CD4-positive, alpha-beta T cell (primary cell): Measurements from ENCODE around the gene WWOX. TPM values are rescaled to one million over a fixed set of nuclear protein-coding genes. Genes with fewer than 3 reads are reported as not detected.

Experiments used
- ATAC-seq: fragments of 200-7000 bp; cut with Tn5 transposase; one replicate; pipeline ENCODE4 v1.10.0; 2022; ENCODE audit warnings: mild to moderate bottlenecking; ENCODE audit not compliant: poor library complexity
- CTCF ChIA-PET: fragments of 350-600 bp; sonication (Branson Sonifier 250); formaldehyde crosslinking; loops from one replicate; lab custom pipeline; 2021; ENCODE audit warnings: antibody characterized with exemption, inconsistent platforms; lab: Charles Lee
- POLR2A ChIA-PET: fragments of 350-600 bp; sonication (Branson Sonifier 250); formaldehyde crosslinking; loops from one replicate; lab custom pipeline; 2021; ENCODE audit warnings: antibody characterized with exemption, inconsistent platforms; lab: Charles Lee
- DNase-seq, 14 experiments: peaks; one replicate each; pipeline ENCODE4 v3.0.0-alpha.2; 2013 to 2020; ENCODE audit warnings: mixed read lengths in 2 of 14
- H3K27ac ChIP-seq, 2 donors: one replicate each; pipeline versions ENCODE4 v1.5.1 to v1.7.0; 2013; ENCODE audit warnings: low read length in 2 of 2, low read depth in 1 of 2, mild to moderate bottlenecking in 1 of 2
- H3K27me3 ChIP-seq, 2 experiments: 1 replicate in 1 of 2; 2 replicates in 1 of 2; pipeline versions ENCODE4 v1.6.1 to v1.7.0; 2013; ENCODE audit warnings: low read length in 2 of 2, control low read depth in 1 of 2, mild to moderate bottlenecking in 1 of 2, moderate library complexity in 1 of 2; ENCODE audit not compliant: insufficient read depth in 2 of 2, control insufficient read depth in 1 of 2
- H3K36me3 ChIP-seq: one replicate; pipeline ENCODE4 v1.6.1; 2013; ENCODE audit warnings: low read length, control low read depth; ENCODE audit not compliant: insufficient read depth
- H3K4me1 ChIP-seq: one replicate; pipeline ENCODE4 v1.6.1; 2013; ENCODE audit warnings: low read length, control low read depth; ENCODE audit not compliant: insufficient read depth
- H3K4me3 ChIP-seq: one replicate; pipeline ENCODE4 v1.5.1; 2013; ENCODE audit warnings: mild to moderate bottlenecking, low read length, moderate library complexity
- H3K9me3 ChIP-seq, 2 experiments: 1 replicate in 1 of 2; 2 replicates in 1 of 2; pipeline versions ENCODE4 v1.6.1 to v1.7.0; 2013; ENCODE audit warnings: low read length in 2 of 2, mild to moderate bottlenecking in 2 of 2, control low read depth in 1 of 2, moderate library complexity in 1 of 2; ENCODE audit not compliant: control insufficient read depth in 1 of 2, insufficient read depth in 1 of 2
- H3K27ac Mint-ChIP-seq: one replicate; pipeline ENCODE4 v1.8.0; 2020; ENCODE audit warnings: mixed read lengths
- H3K27me3 Mint-ChIP-seq: one replicate; pipeline ENCODE4 v1.8.0; 2021; ENCODE audit warnings: mixed read lengths
- H3K36me3 Mint-ChIP-seq: one replicate; pipeline ENCODE4 v1.8.0; 2021; ENCODE audit warnings: low read depth, mixed read lengths
- H3K4me1 Mint-ChIP-seq: one replicate; pipeline ENCODE4 v1.8.0; 2021; ENCODE audit warnings: low read depth, mixed read lengths
- H3K4me3 Mint-ChIP-seq: one replicate; pipeline ENCODE4 v1.8.0; 2020; ENCODE audit warnings: mild to moderate bottlenecking, mixed read lengths
- H3K9me3 Mint-ChIP-seq: one replicate; pipeline ENCODE4 v1.8.0; 2020; ENCODE audit warnings: mixed read lengths
- CTCF ChIP-seq: fragments of 200-600 bp; IDR thresholded peaks from one replicate; pipeline ENCODE4 v1.8.0; 2022; ENCODE audit warnings: antibody characterized with exemption, mild to moderate bottlenecking
- intact Hi-C, 2 experiments: fragments of 100-400 bp; cut with DNase I in 1 of 2; cut with micrococcal nuclease in 1 of 2; formaldehyde crosslinking; loops; one replicate each; pipeline versions ENCODE4 v1.15.1 to v1.9.0; 2023 to 2025; cut with DNase I, micrococcal nuclease
- total RNA-seq, 174 experiments: library from RNA in 2 of 174; stranded (reverse) in 2 of 174; gene quantifications; one replicate each; pipeline ENCODE4 v1.2.3 and lab custom pipeline; 2021 to 2026

The WWOX gene
- total RNA-seq, 2 experiments from 2014 or later, result 19.3 to 21.7 TPM

GRCh38 chr16:78117391-78117790, 17.9 kb downstream of the WWOX start:
- no peak overlapping the region for H3K27ac ChIP-seq
- no peak for TF ChIP-seq CTCF
- intact Hi-C loops, result no loop called here
- no peaks in the 10 kb centered on the region for H3K4me1 ChIP-seq
- Mint-ChIP-seq H3K4me3 (no peak overlapping the region), H3K36me3 (peaks cover 77% of the 10 kb centered on the region), H3K4me1 (no peaks in the 10 kb centered on the region), H3K27ac (no peak overlapping the region), H3K27me3 (no peaks in the 10 kb centered on the region), H3K9me3 (no peaks in the 10 kb centered on the region)
- no peaks in the 10 kb centered on the region for H3K9me3 ChIP-seq
- ATAC-seq, result no peak
- CTCF ChIA-PET, result interaction anchor here (1.4 kb wide), 1 partner anchor 653 kb away, joined by 3 read pairs; no protein-coding TSS in a partner anchor
- no peak overlapping the region for H3K4me3 ChIP-seq
- H3K36me3 ChIP-seq, result peaks cover 15% of the 10 kb centered on the region
- H3K27me3 ChIP-seq, result no peaks in the 10 kb centered on the region
- POLR2A ChIA-PET, result no interaction called here
- no peak for DNase-seq

- H3K4me3 Mint-ChIP-seq, result no peak overlapping the region
- TF ChIP-seq CTCF, result no peak
- H3K36me3 ChIP-seq, result peaks cover 15% of the 10 kb centered on the region
- peaks cover 72% of the 10 kb centered on the region for H3K36me3 Mint-ChIP-seq
- H3K4me1 ChIP-seq, result no peaks in the 10 kb centered on the region
- no peaks in the 10 kb centered on the region for H3K9me3 ChIP-seq
- ChIA-PET POLR2A (no interaction called here), CTCF (no interaction called here)
- DNase-seq, result no peak
- H3K27ac Mint-ChIP-seq, result no peak overlapping the region
- ATAC-seq, result no peak
- no peak overlapping the region for H3K4me3 ChIP-seq
- no peak overlapping the region for H3K27ac ChIP-seq
- H3K27me3 ChIP-seq, result no peaks in the 10 kb centered on the region
- intact Hi-C loops, result no loop called here
- no peaks in the 10 kb centered on the region for H3K9me3 Mint-ChIP-seq
- H3K27me3 Mint-ChIP-seq, result no peaks in the 10 kb centered on the region
- peaks cover 4% of the 10 kb centered on the region for H3K4me1 Mint-ChIP-seq
Observed at GRCh38 chr16:78118469-78119025, 19.1 kb downstream of the WWOX start.

- Histone ChIP-seq H3K9me3 (no peaks in the 10 kb centered on the region), H3K4me1 (no peaks in the 10 kb centered on the region), H3K36me3 (peaks cover 3% of the 10 kb centered on the region), H3K4me3 (no peak overlapping the region), H3K27ac (no peak overlapping the region), H3K27me3 (no peaks in the 10 kb centered on the region)
- Mint-ChIP-seq H3K4me1 (peaks cover 4% of the 10 kb centered on the region), H3K4me3 (no peak overlapping the region), H3K36me3 (peaks cover 31% of the 10 kb centered on the region), H3K9me3 (no peaks in the 10 kb centered on the region), H3K27me3 (no peaks in the 10 kb centered on the region), H3K27ac (no peak overlapping the region)
- intact Hi-C loops, result loop anchor here (1.0 to 5.0 kb wide), 4 partner anchors 112 to 1479 kb away; partner anchors contain the start of gene MAF (in 1 of the 2)
- DNase-seq, result peak in 3 of 14 experiments; percentile 60 to 66 (median 61)
- POLR2A ChIA-PET, result interaction anchor here (1.1 kb wide), 1 partner anchor 23 kb away, joined by 3 read pairs; the partner anchor contains the start of gene WWOX
- CTCF ChIA-PET, result interaction anchor here (0.8 kb wide), 1 partner anchor 13 kb away, joined by 3 read pairs; no protein-coding TSS in a partner anchor
- TF ChIP-seq CTCF, result peak; percentile 89
- peak; percentile 65 for ATAC-seq
Observed at GRCh38 chr16:78122774-78123315, 23.4 kb downstream of the WWOX start.
